Right lobe of liver (tissue), 6 donors: ENCODE measurements around the gene RBM19. TPM values are rescaled to one million over a fixed set of nuclear protein-coding genes. Genes with fewer than 3 reads are reported as not detected.

Experiments used
- ATAC-seq, 4 donors: fragments of 200-7000 bp; cut with Tn5 transposase; one replicate each; pipeline ENCODE4 v1.9.1; 2020; ENCODE audit warnings: mild to moderate bottlenecking in 4 of 4, moderate library complexity in 4 of 4
- DNase-seq, 3 donors: peaks; one replicate each; pipeline ENCODE4 v3.0.0-alpha.2; 2020
- H3K27ac ChIP-seq, 3 donors: fragments of 200-600 bp; one replicate each; pipeline ENCODE4 v1.8.0; 2022
- H3K27me3 ChIP-seq, 2 donors: fragments of 200-600 bp; one replicate each; pipeline ENCODE4 v1.8.0; 2022
- H3K36me3 ChIP-seq, 4 donors: fragments of 200-600 bp; sonication (generic) in 1 of 4; one replicate each; pipeline versions ENCODE4 v1.5.1 to v1.8.0; 2017 to 2022; ENCODE audit warnings: control low read depth in 1 of 4
- H3K4me1 ChIP-seq, 4 donors: fragments of 200-600 bp; sonication (generic) in 1 of 4; one replicate each; pipeline versions ENCODE4 v1.5.1 to v1.8.0; 2017 to 2022; ENCODE audit warnings: control low read depth in 1 of 4
- H3K4me3 ChIP-seq, 3 donors: fragments of 200-600 bp; one replicate each; pipeline ENCODE4 v1.8.0; 2022
- H3K9me3 ChIP-seq, 4 donors: fragments of 200-600 bp; sonication (generic) in 1 of 4; one replicate each; pipeline versions ENCODE4 v1.5.1 to v1.8.0; 2017 to 2022; ENCODE audit warnings: control low read depth in 1 of 4
- POLR2A ChIP-seq: fragments of 450-650 bp; IDR thresholded peaks from one replicate; pipeline ENCODE4 v1.6.1; 2017; ENCODE audit warnings: antibody characterized with exemption, mild to moderate bottlenecking
- WGBS: methylation state at CpG from one replicate; pipeline ENCODE4 v1.1.6; 2018; ENCODE audit warnings: low coverage, low lambda C conversion rate; ENCODE audit not compliant: insufficient coverage; ENCODE audit errors: missing lambda C conversion rate; 5-methylcytosine and 5-hydroxymethylcytosine counted together
- intact Hi-C, 2 donors: fragments of 100-400 bp; cut with DNase I; formaldehyde crosslinking; loops; one replicate each; pipeline versions ENCODE4 v1.11.2 to v1.14.1; 2022
- total RNA-seq, 6 experiments: library from RNA; depleted of rRNA in 2 of 6; stranded (reverse); fragments of >200 nt in 2 of 6; fragmentation: NEBNext Ultra II Directional in 3 of 6; extraction: Animal tissue kit (Norgen Biotek cat#: 25700) in 3 of 6; gene quantifications; one replicate each; pipeline versions ENCODE4 v1.1.0 to v1.2.4, GENCODE V29; 2016 to 2023
- TF ChIP-seq, protein P1 (sequence below), 4 donors: fragments of 200-600 bp in 3 of 4; fragments of 450-650 bp in 1 of 4; IDR thresholded peaks; one replicate each; pipeline versions ENCODE4 v1.5.1 to v1.8.0; 2016 to 2022; ENCODE audit warnings: antibody characterized with exemption in 4 of 4, mild to moderate bottlenecking in 2 of 4
- donor health status: DM: no; HTN: yes; CAD: no.
- donor health status: DM: no; HTN: no; CAD: no.
- donor health status: DM: no; HTN: no; CAD: no.
- donor health status: DM: no; HTN: yes; CAD: no.
- donor health status: DM: no; HTN: yes; CAD: no.

The RBM19 gene
- total RNA-seq, 6 experiments from 2014 or later, result 11.3 to 17.2 (median 14.2) TPM

DNA sequence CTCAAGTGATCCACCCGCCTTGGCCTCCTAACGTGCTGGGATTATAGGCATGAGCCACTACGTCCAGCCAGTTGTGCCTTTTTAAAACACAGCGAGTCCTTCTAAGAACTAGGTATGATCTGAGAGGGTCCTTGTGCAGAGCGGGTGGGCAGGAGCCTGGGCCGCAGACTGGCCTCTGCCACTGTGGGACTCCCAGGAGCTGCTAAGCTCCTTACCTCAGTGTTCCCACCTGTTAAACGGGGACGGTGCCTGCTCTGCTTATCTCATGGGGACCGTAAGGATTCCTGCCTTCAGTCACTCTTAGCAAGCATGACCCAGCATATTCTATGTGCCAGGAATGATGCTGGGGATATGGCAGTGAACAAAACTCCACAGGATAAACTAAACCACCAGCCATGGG, 136.9 kb downstream of the RBM19 start:
- H3K9me3 ChIP-seq, result no peaks in the 10 kb centered on the region
- H3K4me3 ChIP-seq, result no peak overlapping the region
- DNase-seq, result no peak
- TF ChIP-seq POLR2A, result no peak
- TF ChIP-seq, protein P1, sequence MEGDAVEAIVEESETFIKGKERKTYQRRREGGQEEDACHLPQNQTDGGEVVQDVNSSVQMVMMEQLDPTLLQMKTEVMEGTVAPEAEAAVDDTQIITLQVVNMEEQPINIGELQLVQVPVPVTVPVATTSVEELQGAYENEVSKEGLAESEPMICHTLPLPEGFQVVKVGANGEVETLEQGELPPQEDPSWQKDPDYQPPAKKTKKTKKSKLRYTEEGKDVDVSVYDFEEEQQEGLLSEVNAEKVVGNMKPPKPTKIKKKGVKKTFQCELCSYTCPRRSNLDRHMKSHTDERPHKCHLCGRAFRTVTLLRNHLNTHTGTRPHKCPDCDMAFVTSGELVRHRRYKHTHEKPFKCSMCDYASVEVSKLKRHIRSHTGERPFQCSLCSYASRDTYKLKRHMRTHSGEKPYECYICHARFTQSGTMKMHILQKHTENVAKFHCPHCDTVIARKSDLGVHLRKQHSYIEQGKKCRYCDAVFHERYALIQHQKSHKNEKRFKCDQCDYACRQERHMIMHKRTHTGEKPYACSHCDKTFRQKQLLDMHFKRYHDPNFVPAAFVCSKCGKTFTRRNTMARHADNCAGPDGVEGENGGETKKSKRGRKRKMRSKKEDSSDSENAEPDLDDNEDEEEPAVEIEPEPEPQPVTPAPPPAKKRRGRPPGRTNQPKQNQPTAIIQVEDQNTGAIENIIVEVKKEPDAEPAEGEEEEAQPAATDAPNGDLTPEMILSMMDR (IDR thresholded peaks at IDR 0.05), result no peak
- H3K27me3 ChIP-seq, result no peaks in the 10 kb centered on the region
- H3K36me3 ChIP-seq, result no peaks in the 10 kb centered on the region
- no peak for ATAC-seq
- WGBS, result 100% methylated on average over 2 of the region's 9 CpGs
- no peaks in the 10 kb centered on the region for H3K4me1 ChIP-seq
- intact Hi-C loops, result no loop called here
- H3K27ac ChIP-seq, result no peak overlapping the region

DNA sequence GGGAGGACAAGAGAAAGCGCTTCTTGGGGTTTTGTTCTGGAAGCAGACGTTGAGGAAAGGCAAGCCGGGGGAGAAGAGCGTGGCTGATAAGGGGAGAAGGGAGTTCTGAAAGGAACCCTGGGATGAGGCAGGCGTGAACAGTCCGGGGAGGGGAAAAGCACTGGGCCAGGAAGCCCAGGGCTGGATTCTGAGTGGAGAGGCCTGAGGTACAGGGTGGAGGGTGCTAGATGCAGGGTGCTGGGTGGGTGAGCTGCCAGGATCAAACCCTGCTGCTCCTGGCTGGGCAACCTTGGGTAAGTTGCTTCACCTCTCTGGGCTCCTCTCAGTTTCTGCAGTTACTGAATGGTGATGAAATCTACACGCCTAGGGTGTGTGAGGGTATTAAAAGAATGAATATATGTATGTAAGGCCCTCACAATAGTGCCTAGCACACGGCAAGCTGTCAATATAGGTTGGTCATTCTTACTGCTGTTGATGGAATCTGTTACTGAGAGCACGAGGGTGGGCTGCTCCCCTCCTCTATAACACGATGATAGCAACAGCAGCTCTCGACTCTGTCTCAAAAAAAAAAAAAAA, 138.5 kb downstream of the RBM19 start:
- Histone ChIP-seq H3K4me1 (no peaks in the 10 kb centered on the region), H3K9me3 (no peaks in the 10 kb centered on the region), H3K36me3 (no peaks in the 10 kb centered on the region), H3K27me3 (no peaks in the 10 kb centered on the region), H3K4me3 (no peak overlapping the region), H3K27ac (no peak overlapping the region)
- WGBS, result 88% methylated on average over 11 of the region's 11 CpGs
- ATAC-seq, result no peak
- DNase-seq, result no peak
- no peak for TF ChIP-seq POLR2A
- TF ChIP-seq, protein P1 (IDR thresholded peaks at IDR 0.05), result no peak
- intact Hi-C loops, result no loop called here

DNA sequence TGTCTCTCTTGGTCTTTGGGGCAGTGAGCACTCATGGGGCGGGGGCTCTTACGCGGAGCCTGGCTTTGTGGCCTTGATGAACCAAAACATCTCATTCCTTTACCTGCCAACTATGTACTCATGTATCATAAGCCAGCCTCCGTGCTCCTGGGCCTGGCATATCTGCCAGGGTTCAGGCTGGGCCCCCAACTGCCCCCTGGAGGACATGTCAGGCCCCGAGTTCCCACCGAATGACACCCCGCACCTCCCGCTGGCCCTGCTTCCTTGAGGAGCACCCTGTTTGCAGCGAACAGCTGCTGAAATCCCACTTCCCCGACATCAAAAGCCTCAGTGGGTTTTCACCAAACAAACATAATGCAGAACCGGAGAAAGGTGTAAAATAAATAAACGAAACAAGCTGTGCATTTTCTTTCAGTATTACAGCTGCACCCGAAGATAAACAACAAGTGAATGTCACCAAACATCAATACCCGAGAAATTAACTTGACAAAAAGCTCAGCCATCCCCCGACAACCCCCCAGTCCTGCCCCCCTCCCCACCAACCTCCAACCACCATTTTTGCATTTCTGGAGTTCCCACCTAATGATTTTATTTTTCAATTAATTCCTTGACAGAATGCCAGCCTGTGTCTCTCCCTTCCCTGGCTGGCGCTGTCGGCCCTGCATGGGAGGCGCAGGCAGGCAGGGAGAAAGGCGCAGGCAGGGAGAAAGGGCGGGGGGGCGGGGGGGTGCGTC, 139.2 kb downstream of the RBM19 start:
- intact Hi-C loops, result no loop called here
- ATAC-seq (no peak), DNase-seq (no peak)
- no peak for TF ChIP-seq POLR2A
- TF ChIP-seq, protein P1 (IDR thresholded peaks at IDR 0.05), result no peak
- Histone ChIP-seq H3K27me3 (no peaks in the 10 kb centered on the region), H3K4me1 (no peaks in the 10 kb centered on the region), H3K36me3 (no peaks in the 10 kb centered on the region), H3K27ac (no peak overlapping the region), H3K4me3 (no peak overlapping the region), H3K9me3 (no peaks in the 10 kb centered on the region)
- 89% methylated on average over 20 of the region's 22 CpGs for WGBS

DNA sequence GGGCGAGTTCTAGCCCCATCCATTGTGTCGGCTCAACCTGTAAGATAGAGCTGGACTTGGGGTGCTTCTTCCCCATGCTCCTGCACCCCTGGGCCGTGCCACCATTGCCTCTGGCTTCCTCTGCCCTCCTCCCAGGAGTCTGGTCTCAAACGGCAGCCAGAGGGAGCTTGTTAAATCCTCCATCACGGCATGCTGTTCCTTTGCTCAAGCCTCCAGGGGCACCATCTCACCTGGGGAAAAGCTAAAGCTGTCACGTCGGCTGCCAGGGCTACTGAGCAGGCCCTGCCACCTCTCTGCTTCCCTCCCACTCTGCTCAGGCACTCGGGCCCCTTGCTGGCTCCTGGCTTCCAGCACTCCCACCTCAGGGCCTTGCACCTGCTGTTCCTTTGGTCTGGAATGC, 140.4 kb downstream of the RBM19 start:
- no peak for ATAC-seq
- no peak for TF ChIP-seq POLR2A
- TF ChIP-seq, protein P1 (IDR thresholded peaks at IDR 0.05), result no peak
- no peak for DNase-seq
- Histone ChIP-seq H3K9me3 (no peaks in the 10 kb centered on the region), H3K4me1 (no peaks in the 10 kb centered on the region), H3K36me3 (no peaks in the 10 kb centered on the region), H3K27ac (no peak overlapping the region), H3K4me3 (no peak overlapping the region), H3K27me3 (no peaks in the 10 kb centered on the region)
- intact Hi-C loops, result no loop called here
- 40% methylated on average over 1 of the region's 8 CpGs for WGBS
